Activated naive CD4-positive, alpha-beta T cell treated with anti-CD3 and anti-CD28 coated beads, Interleukin-2, amount 50 U/mL, for 72 hours (primary cell): ENCODE data around the gene GNPTG. TPM values are rescaled to one million over a fixed set of nuclear protein-coding genes. Genes with fewer than 3 reads are reported as not detected.
A peak's percentile ranks its signal among the peaks of the same experiment; 100 is the strongest.

Experiments used
- ATAC-seq, 2 donors: fragments of 150-1000 bp; cut with Tn5 transposase; 2 replicates each; pipeline ENCODE4 v1.10.0; 2021; ENCODE audit warnings: mild to moderate bottlenecking in 2 of 2, moderate library complexity in 2 of 2
- DNase-seq, 2 donors: peaks; one replicate each; pipeline ENCODE4 v3.0.0; 2021 to 2022; ENCODE audit warnings: low spot score in 2 of 2
- H3K27ac Mint-ChIP-seq, 2 donors: one replicate each; pipeline ENCODE4 v1.8.0; 2022; ENCODE audit warnings: mild to moderate bottlenecking in 2 of 2, mixed read lengths in 2 of 2
- H3K36me3 Mint-ChIP-seq, 2 donors: one replicate each; pipeline ENCODE4 v1.8.0; 2022; ENCODE audit warnings: mixed read lengths in 2 of 2
- H3K9me3 Mint-ChIP-seq, 2 donors: one replicate each; pipeline ENCODE4 v1.8.0; 2022; ENCODE audit warnings: mixed read lengths in 2 of 2
- total RNA-seq, 2 donors: library from RNA; stranded (reverse); gene quantifications; one replicate each; pipeline ENCODE4 v1.2.3, GENCODE V29; 2022

Gene GNPTG
- total RNA-seq = 10 to 100 TPM; 21.7 to 25.4 TPM

DNA sequence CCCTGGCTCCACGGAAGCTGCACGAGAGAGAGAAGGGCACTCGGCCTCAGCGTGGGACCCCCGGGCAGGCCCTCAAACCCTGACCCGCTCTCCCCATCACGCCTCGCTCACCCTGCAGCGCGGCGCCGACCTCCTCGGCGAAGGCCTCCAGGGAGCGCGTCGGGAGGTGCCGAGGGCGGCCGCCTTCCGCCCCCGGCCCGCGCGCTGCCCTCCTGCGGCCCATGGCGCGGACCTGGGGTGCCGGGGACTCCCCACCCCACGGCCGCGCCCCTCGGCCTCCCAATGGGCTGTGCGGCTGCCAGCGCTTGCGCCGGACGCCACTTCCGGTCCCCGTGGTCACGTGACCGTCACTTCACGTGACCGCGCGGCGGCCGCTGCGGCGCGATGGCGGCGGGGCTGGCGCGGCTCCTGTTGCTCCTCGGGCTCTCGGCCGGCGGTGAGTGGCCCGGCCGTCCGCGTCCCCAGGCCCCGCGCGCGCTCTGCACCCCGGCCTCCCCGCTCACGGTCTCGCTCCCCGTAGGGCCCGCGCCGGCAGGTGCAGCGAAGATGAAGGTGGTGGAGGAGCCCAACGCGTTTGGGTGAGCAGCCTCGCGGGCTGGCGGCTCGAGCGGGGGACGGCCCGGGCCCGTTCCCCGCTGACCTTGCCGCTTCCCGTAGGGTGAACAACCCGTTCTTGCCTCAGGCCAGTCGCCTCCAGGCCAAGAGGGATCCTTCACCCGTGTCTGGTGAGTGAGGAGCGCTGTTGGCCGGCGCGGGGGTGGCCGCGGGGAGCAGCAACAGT is at the start of gene GNPTG, which contains the start of gene TSR3:
TSS of gene GNPTG (plus strand) at position 350 of the 781 bp plus-strand sequence. CDS start at position 385, 35 bp downstream.
TSS of gene TSR3 (minus strand) at position 297 of the 781 bp plus-strand sequence. CDS start at position 223, 74 bp downstream.
- peak; percentile 92 to 97 for ATAC-seq
- H3K27ac Mint-ChIP-seq = peak within 1 kb of the TSS; percentile 85 to 99
- H3K36me3 Mint-ChIP-seq = no peaks in the 10 kb centered on the region
- DNase-seq = peak; percentile 90 to 93
- no peaks in the 10 kb centered on the region for H3K9me3 Mint-ChIP-seq

DNA sequence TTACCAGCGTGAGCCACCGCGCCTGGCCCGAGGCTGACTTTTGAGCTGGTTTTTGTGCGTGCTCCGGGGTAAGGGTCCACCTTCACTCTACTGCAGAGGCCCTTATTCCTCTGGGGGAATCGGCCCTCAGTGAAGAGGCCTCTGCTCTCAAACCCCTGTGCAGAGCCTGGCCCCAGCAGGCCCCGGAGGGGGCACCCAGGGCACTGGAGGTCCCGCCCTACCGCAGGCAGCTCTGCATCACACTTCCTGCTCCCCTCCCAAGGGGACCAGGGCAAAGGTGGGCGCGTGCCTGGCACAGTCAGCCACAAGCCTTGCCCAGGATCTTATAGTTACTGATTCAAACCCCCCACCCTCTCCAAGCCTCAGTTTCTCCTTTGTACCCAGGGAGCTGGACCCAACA is 45.9 kb upstream of the GNPTG start:
- Mint-ChIP-seq H3K36me3 (peaks cover 10% of the 10 kb centered on the region in 2 donors), H3K27ac (peak overlapping the region in 1 of 2 donors; percentile 55), H3K9me3 (no peaks in the 10 kb centered on the region)
- ATAC-seq (no peak), DNase-seq (no peak)

- DNase-seq (no peak), ATAC-seq (no peak)
- no peaks in the 10 kb centered on the region for H3K9me3 Mint-ChIP-seq
- peaks cover 14 to 15% of the 10 kb centered on the region in 2 donors for H3K36me3 Mint-ChIP-seq
- peak overlapping the region in 1 of 2 donors; percentile 55 for H3K27ac Mint-ChIP-seq
These were observed 45.4 kb upstream of the GNPTG start for GRCh38 chr16:1306334-1306733.

DNA sequence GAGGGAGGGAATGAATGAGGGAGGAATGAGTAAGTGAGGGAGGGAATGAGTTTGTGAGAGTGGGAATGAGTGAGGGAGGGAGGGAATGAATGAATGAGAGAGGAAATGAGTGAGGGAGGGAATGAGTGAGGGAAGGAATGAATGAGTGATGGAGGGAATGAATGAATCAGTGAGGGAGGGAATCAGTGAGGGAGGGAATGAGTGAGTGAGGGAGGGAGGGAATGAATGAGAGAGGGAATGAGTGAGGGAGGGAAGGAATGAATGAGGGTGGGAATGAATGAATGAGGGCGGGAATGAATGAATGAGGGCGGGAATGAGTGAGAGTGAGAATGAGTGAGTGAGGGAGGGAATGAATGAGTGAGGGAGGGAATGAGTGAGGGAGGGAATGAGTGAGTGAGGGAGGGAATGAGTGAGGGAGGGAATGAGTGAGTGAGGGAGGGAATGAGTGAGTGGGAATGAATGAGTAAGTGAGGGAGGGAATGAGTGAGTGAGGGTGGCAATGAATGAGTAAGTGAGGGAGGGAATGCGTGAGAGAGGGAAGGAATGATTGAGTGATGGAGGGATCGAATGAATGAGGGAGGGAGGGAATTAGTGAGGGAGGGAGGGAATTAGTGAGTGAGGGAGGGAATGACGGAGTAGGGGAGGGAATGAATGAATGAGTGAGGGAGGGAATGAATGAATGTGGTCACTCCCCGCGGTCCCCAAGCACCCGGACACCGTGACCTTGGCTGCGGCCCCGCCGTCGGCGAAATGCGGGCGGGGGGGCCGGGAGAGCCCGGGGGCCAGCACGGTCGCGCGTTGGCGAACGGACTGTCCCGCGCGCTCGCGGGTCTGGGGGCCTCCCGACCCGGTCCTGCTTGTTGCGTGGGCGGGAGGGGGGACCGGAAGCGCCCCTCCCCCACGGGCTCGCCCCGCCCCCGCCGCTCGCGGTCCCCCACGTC is 43.4 kb upstream of the GNPTG start:
- peak overlapping the region; percentile 66 to 95 for H3K27ac Mint-ChIP-seq
- DNase-seq (peak in 1 of 2 donors; percentile 86), ATAC-seq (peak; percentile 53 to 56)
- no peaks in the 10 kb centered on the region for H3K9me3 Mint-ChIP-seq
- peaks cover 14 to 15% of the 10 kb centered on the region in 2 donors for H3K36me3 Mint-ChIP-seq

GRCh38 chr16:1308977-1309885 is 42.5 kb upstream of the GNPTG start, which contains the start of gene UBE2I:
Gene UBE2I, plus strand, starts transcription at chr16:1309636. Its CDS starts 4,395 bp downstream, at chr16:1314031.
- peak within 1 kb of the TSS; percentile 95 to 100 for H3K27ac Mint-ChIP-seq
- DNase-seq (peak; percentile 94 to 100), ATAC-seq (peak; percentile 67 to 85)

GRCh38 chr16:1309888-1310831 is 41.6 kb upstream of the GNPTG start:
- H3K27ac Mint-ChIP-seq = peak overlapping the region; percentile 92 to 96
- ATAC-seq = peak; percentile 6 to 21
- H3K36me3 Mint-ChIP-seq = peaks cover 14 to 19% of the 10 kb centered on the region in 2 donors
- peak; percentile 58 to 72 for DNase-seq
- H3K9me3 Mint-ChIP-seq = no peaks in the 10 kb centered on the region

More at GRCh38 chr16:1308977-1309885, 42.5 kb upstream of the GNPTG start, which contains the start of gene UBE2I:
- peaks cover 14 to 17% of the 10 kb centered on the region in 2 donors for H3K36me3 Mint-ChIP-seq
- H3K9me3 Mint-ChIP-seq = no peaks in the 10 kb centered on the region

DNA sequence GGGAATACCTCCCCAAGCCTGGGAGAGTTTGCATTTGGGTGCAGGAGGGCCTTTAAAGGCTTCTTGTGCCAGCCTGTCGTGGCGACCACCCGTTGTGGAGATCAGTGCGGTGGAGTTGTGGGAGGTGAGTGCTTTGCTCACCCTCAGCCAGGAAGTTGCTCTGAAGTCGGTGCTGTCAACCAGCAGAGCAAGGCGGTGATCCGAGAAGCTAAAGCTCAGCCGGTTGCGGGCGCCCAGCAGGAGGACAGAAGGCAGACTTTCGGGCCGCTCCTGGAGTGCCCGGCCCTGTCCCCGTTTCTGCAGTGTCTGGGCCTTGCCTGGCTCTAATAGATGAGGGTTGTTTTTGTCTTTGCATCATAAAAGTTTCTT is 40.9 kb upstream of the GNPTG start:
- DNase-seq = no peak
- no peak for ATAC-seq
- H3K36me3 Mint-ChIP-seq = peaks cover 14 to 22% of the 10 kb centered on the region in 2 donors
- no peaks in the 10 kb centered on the region for H3K9me3 Mint-ChIP-seq
- H3K27ac Mint-ChIP-seq = peak overlapping the region; percentile 92 to 96

DNA sequence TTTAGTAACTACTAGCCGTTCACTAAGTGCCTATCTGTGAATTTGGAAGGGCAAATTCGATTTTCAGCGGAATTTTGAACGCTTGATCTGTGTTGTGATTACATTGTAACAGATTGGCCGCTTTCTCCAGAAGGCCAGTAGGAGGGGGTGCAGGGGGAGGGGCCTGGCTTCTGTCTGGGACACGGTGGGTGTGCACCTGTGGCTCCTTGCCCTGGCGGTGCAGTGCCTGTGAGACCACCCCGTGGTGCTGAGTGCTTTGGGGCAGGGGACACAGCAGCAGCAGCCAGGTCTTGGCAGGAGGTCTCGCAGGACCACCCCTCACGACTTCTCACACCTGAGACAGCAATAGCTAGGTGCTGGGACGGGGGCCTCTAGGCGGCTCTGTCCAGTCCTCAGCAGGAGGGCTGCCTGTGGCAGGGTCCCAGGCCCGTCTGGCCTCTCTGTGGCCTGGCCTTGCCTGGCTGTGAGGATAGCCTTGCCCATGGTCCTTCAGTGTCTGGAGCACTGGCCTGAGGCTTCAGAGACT is 40.5 kb upstream of the GNPTG start:
- Mint-ChIP-seq H3K9me3 (no peaks in the 10 kb centered on the region), H3K36me3 (peaks cover 14 to 26% of the 10 kb centered on the region in 2 donors), H3K27ac (peak overlapping the region; percentile 92 to 96)
- DNase-seq = no peak
- no peak for ATAC-seq

DNA sequence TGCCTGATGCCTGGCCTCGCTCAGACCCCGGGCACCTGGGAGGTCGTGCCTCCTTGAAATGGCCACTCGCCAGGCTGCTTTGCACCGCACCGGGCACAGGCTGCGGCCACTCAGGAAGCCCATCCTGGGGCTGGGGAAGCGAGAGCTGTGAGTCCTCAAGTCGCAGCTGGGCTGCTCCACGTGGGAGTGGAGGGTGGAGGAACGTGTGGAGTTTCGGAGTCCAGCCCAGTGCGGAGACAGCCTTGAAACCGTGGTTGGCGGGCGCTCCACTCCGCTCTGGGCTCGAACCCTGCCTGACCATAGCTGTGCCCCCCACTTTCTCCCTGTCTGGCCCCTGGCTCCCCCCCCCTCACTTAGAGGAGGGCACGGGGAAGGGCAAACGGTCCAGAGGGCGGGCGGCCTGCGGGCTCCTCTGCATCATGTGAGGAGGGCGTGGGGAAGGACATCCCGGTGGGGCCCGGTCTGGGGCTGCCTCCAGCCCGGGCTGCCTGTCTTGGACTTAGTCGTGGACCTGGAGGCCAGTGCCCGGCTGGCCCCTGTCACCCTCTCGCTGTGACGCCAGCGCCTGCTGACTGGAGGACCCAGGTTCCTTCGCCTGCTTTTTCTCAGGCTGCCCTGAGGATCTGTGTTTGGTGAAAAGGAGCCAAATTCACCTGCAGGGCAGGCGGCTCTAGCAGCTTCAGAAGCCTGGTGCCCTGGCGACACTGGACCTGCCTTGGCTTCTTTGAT is 39.8 kb upstream of the GNPTG start:
- no peaks in the 10 kb centered on the region for H3K9me3 Mint-ChIP-seq
- H3K27ac Mint-ChIP-seq = peak overlapping the region; percentile 92 to 96
- DNase-seq = no peak
- ATAC-seq = no peak
- peaks cover 14 to 26% of the 10 kb centered on the region in 2 donors for H3K36me3 Mint-ChIP-seq

GRCh38 chr16:1312467-1312816 is 39.3 kb upstream of the GNPTG start:
- DNase-seq = no peak
- peaks cover 19 to 27% of the 10 kb centered on the region in 2 donors for H3K36me3 Mint-ChIP-seq
- H3K27ac Mint-ChIP-seq = peak overlapping the region; percentile 27 to 44

GRCh38 chr16:1312903-1313302 is 38.8 kb upstream of the GNPTG start:
- peak overlapping the region; percentile 27 to 65 for H3K27ac Mint-ChIP-seq
- H3K36me3 Mint-ChIP-seq = peaks cover 23 to 31% of the 10 kb centered on the region in 2 donors
- DNase-seq = no peak
- ATAC-seq = no peak
- H3K9me3 Mint-ChIP-seq = no peaks in the 10 kb centered on the region

More at GRCh38 chr16:1312467-1312816, 39.3 kb upstream of the GNPTG start:
- ATAC-seq = no peak
- no peaks in the 10 kb centered on the region for H3K9me3 Mint-ChIP-seq

- no peaks in the 10 kb centered on the region for H3K9me3 Mint-ChIP-seq
- DNase-seq (no peak), ATAC-seq (no peak)
- H3K36me3 Mint-ChIP-seq = peaks cover 31 to 38% of the 10 kb centered on the region in 2 donors
- peak overlapping the region; percentile 56 to 68 for H3K27ac Mint-ChIP-seq
These were observed 37.9 kb upstream of the GNPTG start for GRCh38 chr16:1313721-1314369.

- H3K36me3 Mint-ChIP-seq = peaks cover 31 to 44% of the 10 kb centered on the region in 2 donors
- no peak for DNase-seq
- ATAC-seq = no peak
- H3K27ac Mint-ChIP-seq = peak overlapping the region; percentile 56 to 68
- H3K9me3 Mint-ChIP-seq = no peaks in the 10 kb centered on the region
These were observed 37.2 kb upstream of the GNPTG start for GRCh38 chr16:1314399-1315068.
